SK-N-SH treated with all-trans-retinoic acid at 6 μM for 48 hours (cell line): ENCODE measurements around the gene TREML2.

Experiments used
- ATAC-seq: fragments of 200-7000 bp; cut with Tn5 transposase; 3 replicates; pipeline ENCODE4 v1.9.1; 2020; ENCODE audit warnings: mild to moderate bottlenecking, moderate library complexity
- BACH2 ChIP-seq: fragments of 250-450 bp; sonication (Bioruptor Pico); IDR thresholded peaks from 2 replicates; pipeline ENCODE4 v1.9.0; 2021; ENCODE audit warnings: mild to moderate bottlenecking, borderline replicate concordance
- CSDC2 ChIP-seq: fragments of 250-450 bp; sonication (Bioruptor Pico); IDR thresholded peaks from 2 replicates; pipeline ENCODE4 v1.5.0; 2020; ENCODE audit warnings: mild to moderate bottlenecking, moderate library complexity
- ESRRG ChIP-seq: fragments of 250-450 bp; sonication (Bioruptor Pico); IDR thresholded peaks from 2 replicates; pipeline ENCODE4 v1.6.1; 2021; ENCODE audit warnings: mild to moderate bottlenecking
- GLIS3 ChIP-seq: fragments of 250-450 bp; sonication (Bioruptor Pico); IDR thresholded peaks from 2 replicates; pipeline ENCODE4 v1.5.0; 2020; ENCODE audit warnings: mild to moderate bottlenecking, moderate library complexity
- OSR1 ChIP-seq: fragments of 250-450 bp; sonication (Bioruptor Pico); IDR thresholded peaks from 2 replicates; pipeline ENCODE4 v1.8.0; 2022; ENCODE audit warnings: moderate library complexity, mild to moderate bottlenecking, inconsistent platforms
- POU6F1 ChIP-seq: fragments of 250-450 bp; sonication (Bioruptor Pico); IDR thresholded peaks from 2 replicates; pipeline ENCODE4 v1.8.0; 2021; ENCODE audit warnings: low read depth, mild to moderate bottlenecking, moderate library complexity, borderline replicate concordance
- PPARA ChIP-seq: fragments of 250-450 bp; sonication (Bioruptor Pico); IDR thresholded peaks from 2 replicates; pipeline ENCODE4 v1.5.0; 2020; ENCODE audit warnings: mild to moderate bottlenecking, borderline replicate concordance
- RARB ChIP-seq: fragments of 250-450 bp; sonication (Bioruptor Pico); IDR thresholded peaks from 2 replicates; pipeline ENCODE4 v1.8.0; 2021; ENCODE audit warnings: mild to moderate bottlenecking, moderate library complexity
- TCF4 ChIP-seq: fragments of 250-450 bp; sonication (Bioruptor Pico); IDR thresholded peaks from 2 replicates; pipeline ENCODE4 v1.8.0; 2021; ENCODE audit warnings: mild to moderate bottlenecking, moderate library complexity, borderline replicate concordance
- TOX ChIP-seq: fragments of 250-450 bp; sonication (Bioruptor Pico); IDR thresholded peaks from 2 replicates; pipeline ENCODE4 v1.8.0; 2021; ENCODE audit warnings: mild to moderate bottlenecking, moderate library complexity, borderline replicate concordance
- TSHZ2 ChIP-seq: fragments of 250-450 bp; sonication (Bioruptor Pico); IDR thresholded peaks from 2 replicates; pipeline ENCODE4 v1.5.0; 2020; ENCODE audit warnings: mild to moderate bottlenecking, moderate library complexity
- ZC3H10 ChIP-seq: fragments of 250-450 bp; sonication (Bioruptor Pico); IDR thresholded peaks from 2 replicates; pipeline ENCODE4 v1.5.1; 2021; ENCODE audit warnings: mild to moderate bottlenecking, moderate library complexity
- ZFP3 ChIP-seq: fragments of 250-450 bp; sonication (Bioruptor Pico); IDR thresholded peaks from 2 replicates; pipeline ENCODE4 v1.5.0; 2020; ENCODE audit warnings: mild to moderate bottlenecking, moderate library complexity
- ZFP30 ChIP-seq: fragments of 450-650 bp; formaldehyde crosslinking; IDR thresholded peaks from 2 replicates; pipeline ENCODE4 v1.5.0; 2022; ENCODE audit warnings: mild to moderate bottlenecking, moderate library complexity
- ZNF565 ChIP-seq: fragments of 450-650 bp; formaldehyde crosslinking; conservative IDR thresholded peaks from 2 replicates; pipeline ENCODE4 v1.5.0; 2020; ENCODE audit warnings: low read depth, mild to moderate bottlenecking, moderate library complexity
- ZNF70 ChIP-seq: fragments of 450-650 bp; formaldehyde crosslinking; IDR thresholded peaks from 2 replicates; pipeline ENCODE4 v1.5.0; 2020; ENCODE audit warnings: mild to moderate bottlenecking, moderate library complexity
- ZNF8 ChIP-seq: fragments of 450-650 bp; formaldehyde crosslinking; IDR thresholded peaks from 2 replicates; pipeline ENCODE4 v1.5.0; 2020; ENCODE audit warnings: mild to moderate bottlenecking, moderate library complexity
- TF ChIP-seq, protein P1 (sequence below): fragments of 250-450 bp; sonication (Bioruptor Pico); IDR thresholded peaks from 2 replicates; pipeline ENCODE4 v1.5.1; 2021; ENCODE audit warnings: mild to moderate bottlenecking, moderate library complexity
- TF ChIP-seq, protein P2 (sequence below): fragments of 250-450 bp; sonication (Bioruptor Pico); IDR thresholded peaks from 2 replicates; pipeline ENCODE4 v1.8.0; 2020; ENCODE audit warnings: mild to moderate bottlenecking, moderate library complexity, borderline replicate concordance

The TREML2 gene

DNA sequence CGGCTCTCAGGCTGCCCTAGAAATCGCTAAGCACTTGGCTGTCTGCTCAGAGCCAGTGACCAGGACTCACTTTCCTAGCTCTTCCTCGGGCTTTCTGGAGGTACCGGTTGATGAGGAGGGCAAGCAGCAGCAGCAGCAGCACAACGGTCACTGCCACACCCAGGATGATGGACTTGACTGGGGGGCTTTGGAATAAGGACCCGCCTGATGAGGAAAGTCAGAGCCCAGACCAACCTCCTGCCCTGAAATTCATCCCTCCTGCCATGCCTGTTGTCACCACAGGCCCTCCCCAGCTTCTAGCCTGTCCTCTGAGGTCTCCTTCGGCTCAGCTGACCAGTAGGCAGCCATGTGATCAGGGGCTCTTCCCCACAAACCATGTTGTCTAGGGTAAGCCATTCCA, 16.2 kb downstream of the TREML2 start:
- no peak for ATAC-seq
- TF ChIP-seq BACH2 (CRISPR knock-in tag) (no peak), CSDC2 (CRISPR knock-in tag) (no peak), OSR1 (CRISPR knock-in tag) (no peak), ZFP30 (no peak), TOX (CRISPR knock-in tag) (no peak), TCF4 (no peak), ZNF70 (CRISPR knock-in tag) (no peak), PPARA (no peak), TSHZ2 (CRISPR knock-in tag) (no peak)

GRCh38 chr6:41182069-41183034, 18.6 kb downstream of the TREML2 start:
- ATAC-seq, result peak; percentile 98
- TF ChIP-seq TSHZ2 (CRISPR knock-in tag), result no peak
- no peak for TF ChIP-seq ZNF8
- no peak for TF ChIP-seq ZFP3 (CRISPR knock-in tag)
- no peak for TF ChIP-seq RARB (CRISPR knock-in tag)
- no peak for TF ChIP-seq ZFP30
- no peak for TF ChIP-seq GLIS3 (CRISPR knock-in tag)

- ATAC-seq, result no peak
- TF ChIP-seq GLIS3 (CRISPR knock-in tag) (no peak), BACH2 (CRISPR knock-in tag) (no peak), ZNF565 (CRISPR knock-in tag) (no peak), ZFP3 (CRISPR knock-in tag) (no peak), OSR1 (CRISPR knock-in tag) (no peak), ZNF8 (no peak), ESRRG (CRISPR knock-in tag) (no peak), TOX (CRISPR knock-in tag) (no peak), CSDC2 (CRISPR knock-in tag) (no peak), POU6F1 (CRISPR knock-in tag) (no peak), ZC3H10 (no peak), ZNF70 (CRISPR knock-in tag) (no peak), ZFP30 (no peak), TSHZ2 (CRISPR knock-in tag) (no peak)
- TF ChIP-seq, protein P1, sequence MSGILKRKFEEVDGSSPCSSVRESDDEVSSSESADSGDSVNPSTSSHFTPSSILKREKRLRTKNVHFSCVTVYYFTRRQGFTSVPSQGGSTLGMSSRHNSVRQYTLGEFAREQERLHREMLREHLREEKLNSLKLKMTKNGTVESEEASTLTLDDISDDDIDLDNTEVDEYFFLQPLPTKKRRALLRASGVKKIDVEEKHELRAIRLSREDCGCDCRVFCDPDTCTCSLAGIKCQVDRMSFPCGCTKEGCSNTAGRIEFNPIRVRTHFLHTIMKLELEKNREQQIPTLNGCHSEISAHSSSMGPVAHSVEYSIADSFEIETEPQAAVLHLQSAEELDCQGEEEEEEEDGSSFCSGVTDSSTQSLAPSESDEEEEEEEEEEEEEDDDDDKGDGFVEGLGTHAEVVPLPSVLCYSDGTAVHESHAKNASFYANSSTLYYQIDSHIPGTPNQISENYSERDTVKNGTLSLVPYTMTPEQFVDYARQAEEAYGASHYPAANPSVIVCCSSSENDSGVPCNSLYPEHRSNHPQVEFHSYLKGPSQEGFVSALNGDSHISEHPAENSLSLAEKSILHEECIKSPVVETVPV (CRISPR knock-in tag), result no peak
- TF ChIP-seq, protein P2, sequence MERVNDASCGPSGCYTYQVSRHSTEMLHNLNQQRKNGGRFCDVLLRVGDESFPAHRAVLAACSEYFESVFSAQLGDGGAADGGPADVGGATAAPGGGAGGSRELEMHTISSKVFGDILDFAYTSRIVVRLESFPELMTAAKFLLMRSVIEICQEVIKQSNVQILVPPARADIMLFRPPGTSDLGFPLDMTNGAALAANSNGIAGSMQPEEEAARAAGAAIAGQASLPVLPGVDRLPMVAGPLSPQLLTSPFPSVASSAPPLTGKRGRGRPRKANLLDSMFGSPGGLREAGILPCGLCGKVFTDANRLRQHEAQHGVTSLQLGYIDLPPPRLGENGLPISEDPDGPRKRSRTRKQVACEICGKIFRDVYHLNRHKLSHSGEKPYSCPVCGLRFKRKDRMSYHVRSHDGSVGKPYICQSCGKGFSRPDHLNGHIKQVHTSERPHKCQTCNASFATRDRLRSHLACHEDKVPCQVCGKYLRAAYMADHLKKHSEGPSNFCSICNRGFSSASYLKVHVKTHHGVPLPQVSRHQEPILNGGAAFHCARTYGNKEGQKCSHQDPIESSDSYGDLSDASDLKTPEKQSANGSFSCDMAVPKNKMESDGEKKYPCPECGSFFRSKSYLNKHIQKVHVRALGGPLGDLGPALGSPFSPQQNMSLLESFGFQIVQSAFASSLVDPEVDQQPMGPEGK (CRISPR knock-in tag), result no peak
Measured at GRCh38 chr6:41181566-41181965, 19.4 kb downstream of the TREML2 start.
